HG02885 (cell line): ENCODE data around the gene CCL2.

ENCODE experiments used
- ATAC-seq: cut with Tn5 transposase; IDR thresholded peaks from one replicate; pipeline ENCODE4 v1.9.1; 2021; ENCODE audit warnings: mild to moderate bottlenecking; ENCODE audit not compliant: unreplicated experiment, poor library complexity

The CCL2 gene

GRCh38 chr17:34237458-34237857 lies 17.6 kb upstream of the CCL2 start:
- no peak for ATAC-seq

- no peak for ATAC-seq
These were observed 14.0 kb upstream of the CCL2 start for GRCh38 chr17:34241062-34241461.

GRCh38 chr17:34242587-34243363 lies 12.3 kb upstream of the CCL2 start:
- ATAC-seq = no peak

GRCh38 chr17:34243364-34244320 lies 11.4 kb upstream of the CCL2 start:
- no peak for ATAC-seq

GRCh38 chr17:34245351-34245905 lies 9.7 kb upstream of the CCL2 start:
- ATAC-seq = no peak

- ATAC-seq = no peak
These were observed 8.6 kb upstream of the CCL2 start for GRCh38 chr17:34246446-34246845.

- no peak for ATAC-seq
These were observed 8.2 kb upstream of the CCL2 start for GRCh38 chr17:34246881-34247280.

- no peak for ATAC-seq
These were observed 6.5 kb upstream of the CCL2 start for GRCh38 chr17:34248511-34249024.

GRCh38 chr17:34249061-34249460 lies 6.0 kb upstream of the CCL2 start:
- ATAC-seq = no peak

GRCh38 chr17:34249478-34249877 lies 5.6 kb upstream of the CCL2 start:
- ATAC-seq = no peak

GRCh38 chr17:34251186-34251585 lies 3.9 kb upstream of the CCL2 start:
- no peak for ATAC-seq

- ATAC-seq = peak; percentile 69
These were observed 3.0 kb upstream of the CCL2 start for GRCh38 chr17:34252095-34252443.

- no peak for ATAC-seq
These were observed 2.5 kb upstream of the CCL2 start for GRCh38 chr17:34252444-34253138.

- no peak for ATAC-seq
These were observed 2.0 kb upstream of the CCL2 start for GRCh38 chr17:34253139-34253525.

GRCh38 chr17:34254146-34254545 lies 939 bp upstream of the CCL2 start:
- no peak for ATAC-seq

GRCh38 chr17:34255381-34255732 lies 272 bp downstream of the CCL2 start:
- no peak for ATAC-seq

- ATAC-seq = no peak
These were observed 756 bp downstream of the CCL2 start for GRCh38 chr17:34255841-34256240.

GRCh38 chr17:34257299-34257985 lies 2.4 kb downstream of the CCL2 start:
- ATAC-seq = no peak

GRCh38 chr17:34257986-34258326 lies 2.9 kb downstream of the CCL2 start:
- ATAC-seq = no peak

GRCh38 chr17:34259146-34259545 lies 4.1 kb downstream of the CCL2 start:
- no peak for ATAC-seq
